GM12873 (cell line): Measurements from ENCODE around the gene SPIRE1.

Experiments
- CTCF ChIP-seq: IDR thresholded peaks from 2 replicates; pipeline ENCODE4 v1.5.1; 2012; ENCODE audit warnings: low read depth, mild to moderate bottlenecking, moderate library complexity, low read length, control low read depth; ENCODE audit not compliant: insufficient read depth; ENCODE audit errors: missing control alignments

SPIRE1 gene

GRCh38 chr18:12592597-12593127 lies 65.2 kb downstream of the SPIRE1 start:
- no peak for TF ChIP-seq CTCF

- TF ChIP-seq CTCF, result no peak
Observed at GRCh38 chr18:12589448-12589847, 68.5 kb downstream of the SPIRE1 start.

DNA sequence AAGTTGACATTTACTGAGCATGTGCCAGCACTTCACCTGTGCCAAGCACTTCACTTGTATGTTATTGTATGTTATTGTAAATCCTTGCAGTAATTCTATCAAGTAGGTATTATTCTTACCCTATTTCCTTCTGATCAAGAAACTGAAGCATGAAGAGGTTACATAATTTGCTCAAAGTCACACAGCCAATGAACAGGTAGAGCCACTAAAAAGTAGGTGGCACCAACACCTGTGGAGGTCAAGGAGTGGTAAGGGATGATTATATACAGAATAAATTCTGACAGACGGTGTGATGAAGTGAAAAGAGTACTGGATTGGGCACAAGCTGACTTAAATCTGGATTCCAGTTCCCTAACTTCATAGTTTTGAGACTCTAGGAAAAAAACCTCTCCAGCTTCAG lies 71.0 kb downstream of the SPIRE1 start:
- TF ChIP-seq CTCF, result no peak

DNA sequence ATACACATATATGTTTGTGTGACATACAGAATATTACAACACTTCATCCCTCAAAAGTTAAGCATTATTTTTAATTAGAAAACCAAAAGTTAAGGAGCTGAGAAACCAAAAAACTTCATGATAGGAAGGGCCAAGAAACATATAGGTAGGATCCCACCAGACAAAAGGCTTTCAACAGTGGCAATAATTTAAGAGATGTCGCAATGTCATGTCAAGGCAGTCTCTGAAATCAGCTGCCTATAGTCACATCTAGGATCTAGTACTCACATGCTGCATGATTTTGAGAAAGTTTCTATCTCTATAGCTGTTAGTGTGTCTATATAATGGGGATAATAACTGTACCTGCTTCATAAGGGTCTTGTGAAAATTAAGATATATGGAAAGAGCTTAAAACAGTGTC lies 72.7 kb downstream of the SPIRE1 start:
- TF ChIP-seq CTCF, result no peak

- no peak for TF ChIP-seq CTCF
Observed at GRCh38 chr18:12580630-12581342, 77.1 kb downstream of the SPIRE1 start.

DNA sequence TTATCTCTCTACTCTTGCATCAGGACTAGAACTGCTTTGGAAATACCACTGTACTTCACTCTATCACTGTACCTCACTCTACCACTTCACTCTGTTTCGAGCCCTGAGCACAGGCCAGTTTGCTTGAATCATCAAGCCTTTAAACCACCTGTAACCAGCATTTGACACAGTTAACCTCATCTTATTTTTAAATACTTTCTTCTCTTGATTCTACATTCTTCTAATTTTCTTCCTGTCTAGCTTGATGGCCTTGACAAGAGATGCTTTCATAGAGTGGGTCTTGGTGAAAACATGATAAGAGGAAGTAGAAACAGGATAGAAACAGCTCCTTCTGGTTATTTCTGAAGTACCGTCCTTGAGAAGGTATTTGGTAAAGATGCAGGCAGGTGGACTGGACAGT lies 78.1 kb downstream of the SPIRE1 start:
- TF ChIP-seq CTCF, result no peak

- no peak for TF ChIP-seq CTCF
Observed at GRCh38 chr18:12577848-12578247, 80.1 kb downstream of the SPIRE1 start.
